HEK293 (cell line): Measurements from ENCODE around the gene SPTLC1.

ENCODE experiments used
- KLF16 ChIP-seq: fragments of 450-650 bp; formaldehyde crosslinking; IDR thresholded peaks from 2 replicates; pipeline ENCODE4 v1.5.1; 2017; ENCODE audit warnings: missing biosample characterization, missing genetic modification characterization
- ZNF138 ChIP-seq: fragments of 450-650 bp; formaldehyde crosslinking; IDR thresholded peaks from 2 replicates; pipeline ENCODE4 v1.5.1; 2016; ENCODE audit warnings: missing biosample characterization, missing genetic modification characterization, borderline replicate concordance
- ZNF24 ChIP-seq: fragments of 450-650 bp; formaldehyde crosslinking; IDR thresholded peaks from 2 replicates; pipeline ENCODE4 v1.5.1; 2016; ENCODE audit warnings: missing biosample characterization, missing genetic modification characterization
- ZNF394 ChIP-seq: fragments of 450-650 bp; formaldehyde crosslinking; IDR thresholded peaks from 2 replicates; pipeline ENCODE4 v1.5.1; 2016; ENCODE audit warnings: missing biosample characterization, missing genetic modification characterization, mild to moderate bottlenecking, moderate library complexity, borderline replicate concordance
- TF ChIP-seq, protein P1 (sequence below): fragments of 450-650 bp; formaldehyde crosslinking; IDR thresholded peaks from 2 replicates; pipeline ENCODE4 v1.5.1; 2016; ENCODE audit warnings: missing biosample characterization, missing genetic modification characterization

GRCh38 chr9:92140754-92141143 lies 25.5 kb upstream of the SPTLC1 start:
- TF ChIP-seq ZNF394 (tag by site-specific recombination) (no peak), ZNF138 (tag by site-specific recombination) (no peak), KLF16 (tag by site-specific recombination) (no peak), ZNF24 (tag by site-specific recombination) (no peak)
- TF ChIP-seq, protein P1, sequence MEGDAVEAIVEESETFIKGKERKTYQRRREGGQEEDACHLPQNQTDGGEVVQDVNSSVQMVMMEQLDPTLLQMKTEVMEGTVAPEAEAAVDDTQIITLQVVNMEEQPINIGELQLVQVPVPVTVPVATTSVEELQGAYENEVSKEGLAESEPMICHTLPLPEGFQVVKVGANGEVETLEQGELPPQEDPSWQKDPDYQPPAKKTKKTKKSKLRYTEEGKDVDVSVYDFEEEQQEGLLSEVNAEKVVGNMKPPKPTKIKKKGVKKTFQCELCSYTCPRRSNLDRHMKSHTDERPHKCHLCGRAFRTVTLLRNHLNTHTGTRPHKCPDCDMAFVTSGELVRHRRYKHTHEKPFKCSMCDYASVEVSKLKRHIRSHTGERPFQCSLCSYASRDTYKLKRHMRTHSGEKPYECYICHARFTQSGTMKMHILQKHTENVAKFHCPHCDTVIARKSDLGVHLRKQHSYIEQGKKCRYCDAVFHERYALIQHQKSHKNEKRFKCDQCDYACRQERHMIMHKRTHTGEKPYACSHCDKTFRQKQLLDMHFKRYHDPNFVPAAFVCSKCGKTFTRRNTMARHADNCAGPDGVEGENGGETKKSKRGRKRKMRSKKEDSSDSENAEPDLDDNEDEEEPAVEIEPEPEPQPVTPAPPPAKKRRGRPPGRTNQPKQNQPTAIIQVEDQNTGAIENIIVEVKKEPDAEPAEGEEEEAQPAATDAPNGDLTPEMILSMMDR (tag by site-specific recombination) = no peak
